Measurements from ENCODE around the gene SH2B2.

Gene SH2B2

GRCh38 chr7:102275123-102275703 lies 11.5 kb upstream of the SH2B2 start:
- H3K4me3 Mint-ChIP-seq, result no peak overlapping the region
- H3K27me3 Mint-ChIP-seq (ENCODE audit: low read depth), result no peaks in the 10 kb centered on the region
- H3K4me1 Mint-ChIP-seq (ENCODE audit: low read depth), result peaks cover 2% of the 10 kb centered on the region
- H3K9me3 Mint-ChIP-seq, result no peaks in the 10 kb centered on the region
- H3K36me3 Mint-ChIP-seq (ENCODE audit: low read depth), result no peaks in the 10 kb centered on the region
- no peak overlapping the region for H3K27ac Mint-ChIP-seq

- no peaks in the 10 kb centered on the region for H3K9me3 Mint-ChIP-seq
- no peaks in the 10 kb centered on the region for H3K36me3 Mint-ChIP-seq (ENCODE audit: low read depth)
- H3K4me1 Mint-ChIP-seq (ENCODE audit: low read depth), result no peaks in the 10 kb centered on the region
- H3K4me3 Mint-ChIP-seq, result no peak overlapping the region
- H3K27me3 Mint-ChIP-seq (ENCODE audit: low read depth), result no peaks in the 10 kb centered on the region
- no peak overlapping the region for H3K27ac Mint-ChIP-seq
Observed at GRCh38 chr7:102277901-102278300, 8.8 kb upstream of the SH2B2 start.

- H3K9me3 Mint-ChIP-seq, result no peaks in the 10 kb centered on the region
- H3K4me3 Mint-ChIP-seq, result no peak overlapping the region
- no peak overlapping the region for H3K27ac Mint-ChIP-seq
- H3K27me3 Mint-ChIP-seq (ENCODE audit: low read depth), result peaks cover 8% of the 10 kb centered on the region
- no peaks in the 10 kb centered on the region for H3K36me3 Mint-ChIP-seq (ENCODE audit: low read depth)
- peaks cover 8% of the 10 kb centered on the region for H3K4me1 Mint-ChIP-seq (ENCODE audit: low read depth)
Observed at GRCh38 chr7:102279537-102280400, 6.9 kb upstream of the SH2B2 start.

GRCh38 chr7:102280521-102280920 lies 6.1 kb upstream of the SH2B2 start:
- H3K9me3 Mint-ChIP-seq, result no peaks in the 10 kb centered on the region
- peaks cover 12% of the 10 kb centered on the region for H3K4me1 Mint-ChIP-seq (ENCODE audit: low read depth)
- H3K27me3 Mint-ChIP-seq (ENCODE audit: low read depth), result peaks cover 15% of the 10 kb centered on the region
- H3K27ac Mint-ChIP-seq, result no peak overlapping the region
- H3K4me3 Mint-ChIP-seq, result no peak overlapping the region
- H3K36me3 Mint-ChIP-seq (ENCODE audit: low read depth), result no peaks in the 10 kb centered on the region

GRCh38 chr7:102281785-102282184 lies 4.9 kb upstream of the SH2B2 start:
- Mint-ChIP-seq H3K4me3 (no peak overlapping the region), H3K9me3 (no peaks in the 10 kb centered on the region), H3K36me3 (ENCODE audit: low read depth) (no peaks in the 10 kb centered on the region)

GRCh38 chr7:102282465-102283362 lies 4.0 kb upstream of the SH2B2 start:
- Mint-ChIP-seq H3K27me3 (ENCODE audit: low read depth) (peaks cover 17% of the 10 kb centered on the region), H3K36me3 (ENCODE audit: low read depth) (no peaks in the 10 kb centered on the region), H3K9me3 (no peaks in the 10 kb centered on the region), H3K4me1 (ENCODE audit: low read depth) (peaks cover 12% of the 10 kb centered on the region), H3K4me3 (no peak overlapping the region), H3K27ac (no peak overlapping the region)

More at GRCh38 chr7:102281785-102282184, 4.9 kb upstream of the SH2B2 start:
- peaks cover 17% of the 10 kb centered on the region for H3K27me3 Mint-ChIP-seq (ENCODE audit: low read depth)
- peaks cover 12% of the 10 kb centered on the region for H3K4me1 Mint-ChIP-seq (ENCODE audit: low read depth)
- no peak overlapping the region for H3K27ac Mint-ChIP-seq

- no peak overlapping the region for H3K27ac Mint-ChIP-seq
- no peaks in the 10 kb centered on the region for H3K36me3 Mint-ChIP-seq (ENCODE audit: low read depth)
- H3K4me3 Mint-ChIP-seq, result no peak overlapping the region
- no peaks in the 10 kb centered on the region for H3K9me3 Mint-ChIP-seq
- H3K4me1 Mint-ChIP-seq (ENCODE audit: low read depth), result peaks cover 15% of the 10 kb centered on the region
- H3K27me3 Mint-ChIP-seq (ENCODE audit: low read depth), result peaks cover 22% of the 10 kb centered on the region
Observed at GRCh38 chr7:102283477-102284189, 3.0 kb upstream of the SH2B2 start.

- H3K4me1 Mint-ChIP-seq (ENCODE audit: low read depth), result peaks cover 15% of the 10 kb centered on the region
Observed at GRCh38 chr7:102284399-102284798, 2.3 kb upstream of the SH2B2 start.

GRCh38 chr7:102284891-102285539 lies 1.7 kb upstream of the SH2B2 start:
- H3K36me3 Mint-ChIP-seq (ENCODE audit: low read depth), result no peaks in the 10 kb centered on the region
- peaks cover 17% of the 10 kb centered on the region for H3K4me1 Mint-ChIP-seq (ENCODE audit: low read depth)
- H3K9me3 Mint-ChIP-seq, result no peaks in the 10 kb centered on the region
- peaks cover 22% of the 10 kb centered on the region for H3K27me3 Mint-ChIP-seq (ENCODE audit: low read depth)
- H3K27ac Mint-ChIP-seq, result peak overlapping the region; percentile 31
- peak overlapping the region; percentile 2 for H3K4me3 Mint-ChIP-seq

More at GRCh38 chr7:102284399-102284798, 2.3 kb upstream of the SH2B2 start:
- Mint-ChIP-seq H3K27me3 (ENCODE audit: low read depth) (peaks cover 22% of the 10 kb centered on the region), H3K27ac (no peak overlapping the region), H3K36me3 (ENCODE audit: low read depth) (no peaks in the 10 kb centered on the region), H3K9me3 (no peaks in the 10 kb centered on the region), H3K4me3 (peak overlapping the region; percentile 40)

GRCh38 chr7:102285540-102286236 lies 980 bp upstream of the SH2B2 start:
- H3K4me3 Mint-ChIP-seq, result peak overlapping the region; percentile 69
- peaks cover 20% of the 10 kb centered on the region for H3K4me1 Mint-ChIP-seq (ENCODE audit: low read depth)
- H3K27me3 Mint-ChIP-seq (ENCODE audit: low read depth), result peaks cover 22% of the 10 kb centered on the region
- H3K9me3 Mint-ChIP-seq, result no peaks in the 10 kb centered on the region
- no peaks in the 10 kb centered on the region for H3K36me3 Mint-ChIP-seq (ENCODE audit: low read depth)
- no peak overlapping the region for H3K27ac Mint-ChIP-seq

- no peak overlapping the region for H3K27ac Mint-ChIP-seq
- peaks cover 28% of the 10 kb centered on the region for H3K4me1 Mint-ChIP-seq (ENCODE audit: low read depth)
- no peaks in the 10 kb centered on the region for H3K36me3 Mint-ChIP-seq (ENCODE audit: low read depth)
- H3K4me3 Mint-ChIP-seq, result peak overlapping the region; percentile 53
- peaks cover 27% of the 10 kb centered on the region for H3K27me3 Mint-ChIP-seq (ENCODE audit: low read depth)
- H3K9me3 Mint-ChIP-seq, result no peaks in the 10 kb centered on the region
Observed at GRCh38 chr7:102287111-102287980, 678 bp downstream of the SH2B2 start.

- Mint-ChIP-seq H3K36me3 (ENCODE audit: low read depth) (no peaks in the 10 kb centered on the region), H3K4me1 (ENCODE audit: low read depth) (peaks cover 28% of the 10 kb centered on the region), H3K9me3 (no peaks in the 10 kb centered on the region), H3K27me3 (ENCODE audit: low read depth) (peaks cover 27% of the 10 kb centered on the region), H3K4me3 (no peak overlapping the region), H3K27ac (no peak overlapping the region)
Observed at GRCh38 chr7:102287981-102288278, 1.3 kb downstream of the SH2B2 start.

All from T-helper 1 cell treated with Interleukin-12 subunit alpha and Interleukin-12 subunit beta and Interleukin-4 antibody, amounts not matched to agents 30 μg/mL and 1 μg/mL, for 36 hours (primary cell).